AG04450 (cell line): ENCODE measurements around the gene KCNJ9. TPM values are rescaled to one million over a fixed set of nuclear protein-coding genes. Genes with fewer than 3 reads are reported as not detected.

Experiments used
- CTCF ChIA-PET: fragments of 300-600, 350-600 bp; formaldehyde crosslinking; extraction: SDS; loops from one replicate; lab custom pipeline; 2022; ENCODE audit warnings: antibody characterized with exemption, inconsistent platforms; lab: Charles Lee
- POLR2A ChIA-PET: fragments of 350-600 bp; formaldehyde crosslinking; extraction: SDS; loops from one replicate; lab custom pipeline; 2021; ENCODE audit warnings: antibody characterized with exemption, inconsistent platforms; lab: Yijun Ruan, JAX
- DNase-seq: peaks from one replicate; pipeline ENCODE4 v3.0.0-alpha.2; 2011; ENCODE audit warnings: low read depth, low spot score
- H3K27ac ChIP-seq: one replicate; pipeline ENCODE4 v1.5.1; 2012; ENCODE audit warnings: low read depth, low read length, control low read depth
- H3K27me3 ChIP-seq: one replicate; pipeline ENCODE4 v1.6.0; 2012; ENCODE audit warnings: low read length; ENCODE audit not compliant: control insufficient read depth, insufficient read depth
- H3K4me3 ChIP-seq: 2 replicates; pipeline ENCODE4 v1.5.1; 2011; ENCODE audit warnings: mild to moderate bottlenecking, low read depth, low read length, control low read depth
- H3K9me3 ChIP-seq: 2 replicates; pipeline ENCODE4 v1.5.1; 2012; ENCODE audit warnings: low read length; ENCODE audit not compliant: control insufficient read depth, insufficient read depth
- CTCF ChIP-seq: IDR thresholded peaks from 2 replicates; pipeline ENCODE4 v1.5.1; 2011; ENCODE audit warnings: low read depth, low read length, control low read depth, inconsistent platforms
- polyA plus RNA-seq: library from polyadenylated mRNA; depleted of rRNA; stranded (reverse); fragments of >200 nt; gene quantifications from 2 replicates; pipeline ENCODE4 v1.2.3, GENCODE V29; 2011

The KCNJ9 gene
- polyA plus RNA-seq, 1 experiment, result not detected

GRCh38 chr1:160129046-160129445 lies 47.7 kb downstream of the KCNJ9 start:
- Histone ChIP-seq H3K4me3 (no peak overlapping the region), H3K9me3 (peaks cover 4% of the 10 kb centered on the region; the same call in 1 of the 2 replicates), H3K27ac (no peak overlapping the region), H3K27me3 (peaks cover 11% of the 10 kb centered on the region)
- ChIA-PET POLR2A (no interaction called here), CTCF (interaction anchor here (2.9 kb wide), 1 partner anchor 64 kb away, joined by 13 read pairs; no protein-coding TSS in a partner anchor)
- DNase-seq, result no peak
- no peak for TF ChIP-seq CTCF

DNA sequence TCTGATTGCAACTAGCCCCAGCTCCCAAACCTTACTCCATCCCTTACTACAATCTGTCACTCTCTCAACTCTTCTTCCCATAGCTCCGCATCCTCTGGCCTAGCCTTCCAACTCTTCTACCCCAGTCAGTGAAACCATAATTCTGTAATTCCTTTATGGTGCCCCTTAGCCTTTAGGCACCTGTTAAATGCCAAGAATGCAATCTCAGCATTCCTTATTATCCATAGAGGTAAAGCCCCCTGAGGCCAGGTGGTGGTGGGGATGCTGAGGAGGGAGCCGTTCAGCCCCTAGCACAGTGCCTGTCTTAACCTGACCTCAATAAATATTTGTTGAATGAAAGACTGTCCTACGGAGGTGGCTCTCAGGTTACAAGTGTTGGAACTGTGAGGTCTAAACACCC lies 48.2 kb downstream of the KCNJ9 start:
- H3K9me3 ChIP-seq, result peaks cover 4% of the 10 kb centered on the region; the same call in 1 of the 2 replicates
- DNase-seq, result no peak
- H3K27me3 ChIP-seq, result peaks cover 11% of the 10 kb centered on the region
- ChIA-PET POLR2A (no interaction called here), CTCF (interaction anchor here (2.9 kb wide), 1 partner anchor 63 kb away, joined by 13 read pairs; no protein-coding TSS in a partner anchor)
- H3K27ac ChIP-seq, result no peak overlapping the region
- no peak overlapping the region for H3K4me3 ChIP-seq
- TF ChIP-seq CTCF, result no peak

- Histone ChIP-seq H3K4me3 (no peak overlapping the region), H3K9me3 (peaks cover 4% of the 10 kb centered on the region; the same call in 1 of the 2 replicates), H3K27ac (no peak overlapping the region), H3K27me3 (peaks cover 11% of the 10 kb centered on the region)
- no peak for DNase-seq
- TF ChIP-seq CTCF, result no peak
- POLR2A ChIA-PET, result no interaction called here
- CTCF ChIA-PET, result interaction anchor here (1.2 to 1.8 kb wide), 3 partner anchors 63 to 162 kb away, joined by 3 to 6 read pairs (median 5); no protein-coding TSS in a partner anchor
Observed at GRCh38 chr1:160129966-160130365, 48.6 kb downstream of the KCNJ9 start.

GRCh38 chr1:160130486-160130885 lies 49.1 kb downstream of the KCNJ9 start:
- no peak for TF ChIP-seq CTCF
- DNase-seq, result no peak
- peaks cover 4% of the 10 kb centered on the region; the same call in 1 of the 2 replicates for H3K9me3 ChIP-seq
- CTCF ChIA-PET, result interaction anchor here (1.2 to 1.8 kb wide), 3 partner anchors 63 to 161 kb away, joined by 3 to 6 read pairs (median 5); no protein-coding TSS in a partner anchor
- no peak overlapping the region for H3K4me3 ChIP-seq
- POLR2A ChIA-PET, result no interaction called here
- H3K27me3 ChIP-seq, result peaks cover 11% of the 10 kb centered on the region
- H3K27ac ChIP-seq, result no peak overlapping the region

DNA sequence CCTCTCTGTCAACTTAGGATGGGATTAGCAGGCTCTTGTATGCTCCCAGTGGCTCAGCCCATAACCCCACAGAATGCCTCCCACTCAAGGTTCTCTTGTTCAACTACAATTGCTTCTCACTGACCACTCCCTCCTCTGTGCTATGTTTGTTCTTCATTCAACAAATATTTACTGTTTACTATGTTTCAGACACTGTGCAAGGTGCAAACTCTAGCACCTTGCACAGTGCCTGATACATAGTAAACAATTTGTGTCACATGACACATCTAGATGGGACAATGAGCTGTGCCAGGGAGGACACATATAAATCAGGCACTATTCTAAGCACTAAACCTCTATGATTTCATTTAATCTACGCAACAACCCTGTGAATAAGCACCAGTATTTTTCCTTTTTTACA lies 49.6 kb downstream of the KCNJ9 start:
- TF ChIP-seq CTCF, result no peak
- Histone ChIP-seq H3K27ac (no peak overlapping the region), H3K27me3 (peaks cover 13% of the 10 kb centered on the region), H3K9me3 (peaks cover 4% of the 10 kb centered on the region; the same call in 1 of the 2 replicates), H3K4me3 (no peak overlapping the region)
- ChIA-PET CTCF (interaction anchor here (1.2 to 1.8 kb wide), 3 partner anchors 62 to 161 kb away, joined by 3 to 6 read pairs (median 5); no protein-coding TSS in a partner anchor), POLR2A (no interaction called here)
- DNase-seq, result no peak
